ENCODE results near the gene TASP1. TPM values are rescaled to one million over a fixed set of nuclear protein-coding genes. Genes with fewer than 3 reads are reported as not detected.

Gene TASP1
- total RNA-seq, 1 experiment from 2014 or later, result 8.9 TPM

GRCh38 chr20:13412806-13413445 is 225.8 kb downstream of the TASP1 start:
- H3K27me3 ChIP-seq (ENCODE audit: control insufficient read depth, insufficient read depth, low read length), result no peaks in the 10 kb centered on the region
- BruUV-seq (replicated peaks), result no TSS peak
- no peak overlapping the region for H3K27ac ChIP-seq (ENCODE audit: low read length)
- H3K4me1 ChIP-seq (ENCODE audit: control insufficient read depth, insufficient read depth, low read length), result no peaks in the 10 kb centered on the region
- H3K36me3 ChIP-seq (ENCODE audit: control insufficient read depth, insufficient read depth, low read length), result no peaks in the 10 kb centered on the region
- intact Hi-C loops (cut with micrococcal nuclease; ENCODE audit: unreplicated experiment), result no loop called here
- ATAC-seq (no peak), DNase-seq (ENCODE audit: low read depth, low spot score) (no peak)
- POLR2A ChIA-PET, result interaction anchor here (0.6 kb wide), 1 partner anchor 180 kb away, joined by 4 read pairs; no protein-coding TSS in a partner anchor
- CTCF ChIA-PET, result no interaction called here
- no peaks in the 10 kb centered on the region for H3K9me3 ChIP-seq (ENCODE audit: control insufficient read depth, insufficient read depth, low read depth, low read length)
- TF ChIP-seq CTCF (IDR thresholded peaks at IDR 0.05) (no peak), SIN3A (IDR thresholded peaks at IDR 0.05; ENCODE audit: borderline replicate concordance, insufficient read depth, low read depth, low read length) (no peak), TCF7L2 (IDR thresholded peaks at IDR 0.05; ENCODE audit: low read depth, low read length) (no peak), POLR2AphosphoS5 (IDR thresholded peaks at IDR 0.05; ENCODE audit: low read depth, low read length) (no peak), REST (IDR thresholded peaks at IDR 0.05; ENCODE audit: insufficient read depth in 1 of 2, low read depth in 2 of 2, low read length in 1 of 2) (no peak)
- in situ Hi-C loops (cut with HindIII; ENCODE audit: low pct_unique_long_range_greater_than_20kb, low sequenced_read_pairs), result no loop called here
- no peak overlapping the region for H3K4me3 ChIP-seq (ENCODE audit: low read depth in 2 of 2, low read length in 2 of 2)

- in situ Hi-C loops (cut with HindIII; ENCODE audit: low pct_unique_long_range_greater_than_20kb, low sequenced_read_pairs) (no loop called here), intact Hi-C loops (cut with micrococcal nuclease; ENCODE audit: unreplicated experiment) (no loop called here)
- no peak for DNase-seq (ENCODE audit: low read depth, low spot score)
- Histone ChIP-seq H3K27me3 (ENCODE audit: control insufficient read depth, insufficient read depth, low read length) (no peaks in the 10 kb centered on the region), H3K27ac (ENCODE audit: low read length) (no peak overlapping the region), H3K4me1 (ENCODE audit: control insufficient read depth, insufficient read depth, low read length) (no peaks in the 10 kb centered on the region), H3K36me3 (ENCODE audit: control insufficient read depth, insufficient read depth, low read length) (no peaks in the 10 kb centered on the region), H3K4me3 (ENCODE audit: low read depth in 2 of 2, low read length in 2 of 2) (no peak overlapping the region), H3K9me3 (ENCODE audit: control insufficient read depth, insufficient read depth, low read depth, low read length) (no peaks in the 10 kb centered on the region)
- no peak for ATAC-seq
- CTCF ChIA-PET, result no interaction called here
- no TSS peak for BruUV-seq (replicated peaks)
- no peak for TF ChIP-seq CTCF (IDR thresholded peaks at IDR 0.05)
- TF ChIP-seq REST (IDR thresholded peaks at IDR 0.05; ENCODE audit: insufficient read depth in 1 of 2, low read depth in 2 of 2, low read length in 1 of 2), result no peak
- no peak for TF ChIP-seq SIN3A (IDR thresholded peaks at IDR 0.05; ENCODE audit: borderline replicate concordance, insufficient read depth, low read depth, low read length)
- TF ChIP-seq TCF7L2 (IDR thresholded peaks at IDR 0.05; ENCODE audit: low read depth, low read length), result no peak
- no peak for TF ChIP-seq POLR2AphosphoS5 (IDR thresholded peaks at IDR 0.05; ENCODE audit: low read depth, low read length)
- POLR2A ChIA-PET, result no interaction called here
Measured at GRCh38 chr20:13404293-13404692, 234.4 kb downstream of the TASP1 start.

All from Panc1 (cell line).